Stimulated activated naive CD8-positive, alpha-beta T cell treated with anti-CD3 and anti-CD28 coated beads, Interleukin-15, Interleukin-2, amounts not matched to agents 100 ng/mL and 50 ng/mL, for 24 hours (primary cell): ENCODE data around the gene ULK3.

Experiments used
- H3K27ac Mint-ChIP-seq: one replicate; pipeline ENCODE4 v1.8.0; 2021; ENCODE audit warnings: mild to moderate bottlenecking, mixed read lengths
- H3K27me3 Mint-ChIP-seq: one replicate; pipeline ENCODE4 v1.8.0; 2021; ENCODE audit warnings: mixed read lengths
- H3K36me3 Mint-ChIP-seq: one replicate; pipeline ENCODE4 v1.8.0; 2021; ENCODE audit warnings: low read depth, mixed read lengths
- H3K4me1 Mint-ChIP-seq: one replicate; pipeline ENCODE4 v1.8.0; 2021; ENCODE audit warnings: low read depth, mixed read lengths
- H3K4me3 Mint-ChIP-seq: one replicate; pipeline ENCODE4 v1.8.0; 2021; ENCODE audit warnings: mild to moderate bottlenecking, mixed read lengths
- H3K9me3 Mint-ChIP-seq: one replicate; pipeline ENCODE4 v1.8.0; 2021; ENCODE audit warnings: mixed read lengths

The ULK3 gene

GRCh38 chr15:74826921-74827320 lies 16.0 kb downstream of the ULK3 start:
- Mint-ChIP-seq H3K36me3 (no peaks in the 10 kb centered on the region), H3K9me3 (no peaks in the 10 kb centered on the region), H3K4me3 (no peak overlapping the region), H3K4me1 (peaks cover 3% of the 10 kb centered on the region), H3K27ac (no peak overlapping the region), H3K27me3 (peaks cover 31% of the 10 kb centered on the region)

GRCh38 chr15:74826364-74826819 lies 16.6 kb downstream of the ULK3 start, which contains the start of gene CPLX3:
Gene CPLX3, plus strand, starts transcription at chr15:74826627. Its CDS starts 77 bp downstream, at chr15:74826704.
- H3K27ac Mint-ChIP-seq = no peak within 1 kb of the TSS

GRCh38 chr15:74825866-74826265 lies 17.1 kb downstream of the ULK3 start:
- H3K4me1 Mint-ChIP-seq = peaks cover 3% of the 10 kb centered on the region
- H3K36me3 Mint-ChIP-seq = no peaks in the 10 kb centered on the region
- H3K9me3 Mint-ChIP-seq = no peaks in the 10 kb centered on the region
- H3K4me3 Mint-ChIP-seq = no peak overlapping the region
- H3K27ac Mint-ChIP-seq = no peak overlapping the region
- peaks cover 31% of the 10 kb centered on the region for H3K27me3 Mint-ChIP-seq

More at GRCh38 chr15:74826364-74826819, 16.6 kb downstream of the ULK3 start, which contains the start of gene CPLX3:
- Mint-ChIP-seq H3K4me3 (no peak within 1 kb of the TSS), H3K27me3 (peaks cover 31% of the 10 kb centered on the region), H3K4me1 (peaks cover 3% of the 10 kb centered on the region), H3K36me3 (no peaks in the 10 kb centered on the region), H3K9me3 (no peaks in the 10 kb centered on the region)

GRCh38 chr15:74824976-74825375 lies 18.0 kb downstream of the ULK3 start:
- Mint-ChIP-seq H3K36me3 (no peaks in the 10 kb centered on the region), H3K9me3 (no peaks in the 10 kb centered on the region), H3K4me3 (no peak overlapping the region), H3K4me1 (peaks cover 5% of the 10 kb centered on the region), H3K27me3 (peaks cover 31% of the 10 kb centered on the region), H3K27ac (no peak overlapping the region)

GRCh38 chr15:74823324-74823723 lies 19.6 kb downstream of the ULK3 start:
- no peak overlapping the region for H3K4me3 Mint-ChIP-seq
- H3K27me3 Mint-ChIP-seq = peaks cover 28% of the 10 kb centered on the region

DNA sequence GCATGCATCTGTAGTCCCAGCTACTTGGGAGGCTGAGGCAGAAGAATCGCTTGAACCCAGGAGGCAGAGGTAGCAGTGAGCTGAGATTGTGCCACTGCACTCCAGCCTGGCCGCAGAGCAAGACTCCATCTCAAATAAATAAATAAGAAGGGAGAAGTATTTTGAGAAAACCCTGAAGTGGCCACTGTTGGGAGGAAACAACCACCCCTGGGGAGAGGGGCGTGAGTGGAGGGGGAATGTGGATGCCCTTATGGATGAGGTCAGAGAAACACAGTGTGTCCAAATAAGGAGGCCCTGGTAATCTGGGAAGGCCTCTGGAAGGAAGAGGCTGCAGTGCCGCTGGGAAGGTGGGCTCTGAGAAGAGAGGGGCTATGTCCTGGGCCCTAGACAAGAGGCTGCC lies 20.7 kb downstream of the ULK3 start:
- Mint-ChIP-seq H3K4me3 (no peak overlapping the region), H3K27me3 (peaks cover 18% of the 10 kb centered on the region), H3K4me1 (peaks cover 14% of the 10 kb centered on the region), H3K9me3 (no peaks in the 10 kb centered on the region), H3K36me3 (no peaks in the 10 kb centered on the region), H3K27ac (no peak overlapping the region)

More at GRCh38 chr15:74823324-74823723, 19.6 kb downstream of the ULK3 start:
- H3K36me3 Mint-ChIP-seq = no peaks in the 10 kb centered on the region
- H3K9me3 Mint-ChIP-seq = no peaks in the 10 kb centered on the region
- peaks cover 14% of the 10 kb centered on the region for H3K4me1 Mint-ChIP-seq
- H3K27ac Mint-ChIP-seq = no peak overlapping the region

- H3K27me3 Mint-ChIP-seq = peaks cover 14% of the 10 kb centered on the region
- no peak overlapping the region for H3K27ac Mint-ChIP-seq
- H3K9me3 Mint-ChIP-seq = no peaks in the 10 kb centered on the region
- no peaks in the 10 kb centered on the region for H3K36me3 Mint-ChIP-seq
- no peak overlapping the region for H3K4me3 Mint-ChIP-seq
- peaks cover 14% of the 10 kb centered on the region for H3K4me1 Mint-ChIP-seq
Observed at GRCh38 chr15:74821790-74822158, 21.2 kb downstream of the ULK3 start.

GRCh38 chr15:74821091-74821789 lies 21.7 kb downstream of the ULK3 start:
- no peaks in the 10 kb centered on the region for H3K9me3 Mint-ChIP-seq
- no peak overlapping the region for H3K4me3 Mint-ChIP-seq
- no peak overlapping the region for H3K27ac Mint-ChIP-seq
- peaks cover 14% of the 10 kb centered on the region for H3K4me1 Mint-ChIP-seq
- no peaks in the 10 kb centered on the region for H3K36me3 Mint-ChIP-seq
- H3K27me3 Mint-ChIP-seq = peaks cover 14% of the 10 kb centered on the region

- H3K36me3 Mint-ChIP-seq = no peaks in the 10 kb centered on the region
- H3K27ac Mint-ChIP-seq = no peak overlapping the region
- H3K4me3 Mint-ChIP-seq = no peak overlapping the region
- peaks cover 14% of the 10 kb centered on the region for H3K4me1 Mint-ChIP-seq
- no peaks in the 10 kb centered on the region for H3K9me3 Mint-ChIP-seq
- H3K27me3 Mint-ChIP-seq = peaks cover 8% of the 10 kb centered on the region
Observed at GRCh38 chr15:74820056-74820455, 22.9 kb downstream of the ULK3 start.

- no peak overlapping the region for H3K27ac Mint-ChIP-seq
- H3K4me1 Mint-ChIP-seq = peaks cover 14% of the 10 kb centered on the region
- H3K9me3 Mint-ChIP-seq = no peaks in the 10 kb centered on the region
- no peak overlapping the region for H3K4me3 Mint-ChIP-seq
- no peaks in the 10 kb centered on the region for H3K36me3 Mint-ChIP-seq
- H3K27me3 Mint-ChIP-seq = no peaks in the 10 kb centered on the region
Observed at GRCh38 chr15:74817370-74817737, 25.6 kb downstream of the ULK3 start.

DNA sequence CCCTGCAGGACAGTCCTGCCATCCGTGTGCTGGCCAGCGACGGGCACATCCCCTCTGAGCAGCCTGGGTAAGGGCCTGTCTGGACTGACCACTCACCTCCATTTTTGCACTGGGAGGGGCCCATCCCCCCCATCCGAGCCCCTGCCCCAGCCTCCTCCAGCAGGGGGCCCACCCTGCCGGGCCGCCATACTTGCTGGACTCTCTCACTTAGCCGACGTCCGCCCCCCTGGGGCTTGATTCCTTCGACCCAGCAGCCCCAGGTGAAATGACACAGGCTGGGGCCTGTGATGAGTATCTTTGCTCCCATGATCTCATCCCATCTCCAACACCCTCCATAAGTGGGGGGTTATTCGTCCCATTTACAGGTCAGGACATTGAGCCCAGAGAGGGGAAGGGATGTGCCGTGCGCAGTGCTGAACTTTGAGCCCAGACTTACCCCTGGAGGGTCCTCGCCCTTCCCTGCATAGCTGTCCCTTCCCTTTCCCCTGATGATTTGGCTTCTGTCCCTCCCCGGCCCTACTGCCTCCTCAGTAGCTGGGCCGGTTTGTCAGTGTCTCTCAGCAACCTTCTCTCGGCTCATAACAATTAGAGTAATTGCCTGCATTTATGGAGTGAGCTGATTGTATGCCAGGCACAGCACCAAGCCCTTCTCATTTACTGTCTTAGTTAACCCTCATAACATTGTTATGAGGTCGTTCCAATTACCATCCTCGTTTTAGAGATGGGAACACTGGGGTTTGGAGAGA lies 26.2 kb downstream of the ULK3 start:
- Mint-ChIP-seq H3K4me1 (peaks cover 14% of the 10 kb centered on the region), H3K27ac (no peak overlapping the region), H3K4me3 (no peak overlapping the region), H3K27me3 (no peaks in the 10 kb centered on the region), H3K9me3 (no peaks in the 10 kb centered on the region), H3K36me3 (no peaks in the 10 kb centered on the region)

- Mint-ChIP-seq H3K4me3 (no peak overlapping the region), H3K4me1 (peaks cover 14% of the 10 kb centered on the region), H3K27me3 (no peaks in the 10 kb centered on the region), H3K9me3 (no peaks in the 10 kb centered on the region), H3K36me3 (no peaks in the 10 kb centered on the region), H3K27ac (no peak overlapping the region)
Observed at GRCh38 chr15:74815961-74816360, 27.0 kb downstream of the ULK3 start.

GRCh38 chr15:74815121-74815934 lies 27.6 kb downstream of the ULK3 start:
- Mint-ChIP-seq H3K36me3 (no peaks in the 10 kb centered on the region), H3K4me1 (peaks cover 14% of the 10 kb centered on the region), H3K27me3 (no peaks in the 10 kb centered on the region), H3K9me3 (no peaks in the 10 kb centered on the region), H3K4me3 (no peak overlapping the region), H3K27ac (no peak overlapping the region)

GRCh38 chr15:74812533-74812932 lies 30.4 kb downstream of the ULK3 start, which contains the start of gene LMAN1L:
Gene LMAN1L, plus strand, starts transcription at chr15:74812835. Its CDS starts 20 bp downstream, at chr15:74812855.
- Mint-ChIP-seq H3K27ac (no peak within 1 kb of the TSS), H3K9me3 (no peaks in the 10 kb centered on the region)

DNA sequence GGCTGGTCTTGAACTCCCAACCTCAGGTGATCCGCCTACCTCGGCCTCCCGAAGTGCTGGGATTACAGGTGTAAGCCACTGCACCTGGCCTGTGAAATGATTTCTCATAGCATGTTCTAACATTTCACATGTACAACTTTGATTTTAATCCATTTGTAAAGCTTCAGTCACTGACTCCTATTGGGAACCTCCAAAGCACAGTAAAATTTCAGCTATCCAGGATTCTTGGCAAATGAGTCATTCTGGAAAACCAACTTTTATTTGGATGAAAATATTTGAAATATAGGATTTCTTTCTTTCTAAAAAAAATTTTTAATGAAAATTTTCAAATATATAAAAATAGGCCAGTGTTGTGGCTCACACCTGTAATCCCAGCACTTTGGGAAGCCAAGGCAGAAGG lies 33.0 kb downstream of the ULK3 start:
- H3K36me3 Mint-ChIP-seq = peaks cover 1% of the 10 kb centered on the region

More at GRCh38 chr15:74812533-74812932, 30.4 kb downstream of the ULK3 start, which contains the start of gene LMAN1L:
- no peak within 1 kb of the TSS for H3K4me3 Mint-ChIP-seq
- H3K27me3 Mint-ChIP-seq = no peaks in the 10 kb centered on the region
- H3K36me3 Mint-ChIP-seq = no peaks in the 10 kb centered on the region
- H3K4me1 Mint-ChIP-seq = peaks cover 17% of the 10 kb centered on the region

More for the DNA sequence above, 33.0 kb downstream of the ULK3 start:
- H3K27me3 Mint-ChIP-seq = no peaks in the 10 kb centered on the region
- no peak overlapping the region for H3K27ac Mint-ChIP-seq
- peaks cover 31% of the 10 kb centered on the region for H3K4me1 Mint-ChIP-seq
- no peaks in the 10 kb centered on the region for H3K9me3 Mint-ChIP-seq
- H3K4me3 Mint-ChIP-seq = no peak overlapping the region
